ENCODE data around the gene LDB2.

DNA sequence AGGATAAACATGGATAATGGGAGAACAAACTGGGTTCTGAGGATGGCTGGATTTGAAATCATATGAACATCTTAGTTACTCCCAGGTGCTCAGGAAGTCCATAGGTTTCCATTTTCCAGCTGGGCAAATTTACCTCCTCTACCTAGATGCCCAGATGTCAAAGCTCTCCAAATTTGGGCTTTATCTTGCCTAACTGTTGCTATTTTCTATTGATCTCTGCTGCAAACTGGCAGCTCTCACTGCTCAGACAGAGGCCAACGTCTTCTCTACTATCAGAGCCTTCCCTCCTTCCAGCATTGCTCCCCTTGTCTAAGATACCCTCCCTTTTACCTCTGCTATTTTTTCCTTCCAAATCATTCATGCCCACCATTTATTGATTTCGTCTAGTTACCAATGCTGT lies 62.1 kb downstream of the LDB2 start:
- TF ChIP-seq, protein P1, sequence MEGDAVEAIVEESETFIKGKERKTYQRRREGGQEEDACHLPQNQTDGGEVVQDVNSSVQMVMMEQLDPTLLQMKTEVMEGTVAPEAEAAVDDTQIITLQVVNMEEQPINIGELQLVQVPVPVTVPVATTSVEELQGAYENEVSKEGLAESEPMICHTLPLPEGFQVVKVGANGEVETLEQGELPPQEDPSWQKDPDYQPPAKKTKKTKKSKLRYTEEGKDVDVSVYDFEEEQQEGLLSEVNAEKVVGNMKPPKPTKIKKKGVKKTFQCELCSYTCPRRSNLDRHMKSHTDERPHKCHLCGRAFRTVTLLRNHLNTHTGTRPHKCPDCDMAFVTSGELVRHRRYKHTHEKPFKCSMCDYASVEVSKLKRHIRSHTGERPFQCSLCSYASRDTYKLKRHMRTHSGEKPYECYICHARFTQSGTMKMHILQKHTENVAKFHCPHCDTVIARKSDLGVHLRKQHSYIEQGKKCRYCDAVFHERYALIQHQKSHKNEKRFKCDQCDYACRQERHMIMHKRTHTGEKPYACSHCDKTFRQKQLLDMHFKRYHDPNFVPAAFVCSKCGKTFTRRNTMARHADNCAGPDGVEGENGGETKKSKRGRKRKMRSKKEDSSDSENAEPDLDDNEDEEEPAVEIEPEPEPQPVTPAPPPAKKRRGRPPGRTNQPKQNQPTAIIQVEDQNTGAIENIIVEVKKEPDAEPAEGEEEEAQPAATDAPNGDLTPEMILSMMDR (IDR thresholded peaks at IDR 0.05), result no peak
- no peak for TF ChIP-seq ZFX (IDR thresholded peaks at IDR 0.05; ENCODE audit: borderline replicate concordance)
